ENCODE results near the gene TXN. TPM values are rescaled to one million over a fixed set of nuclear protein-coding genes. Genes with fewer than 3 reads are reported as not detected.

The TXN gene
- total RNA-seq, 2 donors from 2014 or later, result 90.5 to 92.5 TPM

DNA sequence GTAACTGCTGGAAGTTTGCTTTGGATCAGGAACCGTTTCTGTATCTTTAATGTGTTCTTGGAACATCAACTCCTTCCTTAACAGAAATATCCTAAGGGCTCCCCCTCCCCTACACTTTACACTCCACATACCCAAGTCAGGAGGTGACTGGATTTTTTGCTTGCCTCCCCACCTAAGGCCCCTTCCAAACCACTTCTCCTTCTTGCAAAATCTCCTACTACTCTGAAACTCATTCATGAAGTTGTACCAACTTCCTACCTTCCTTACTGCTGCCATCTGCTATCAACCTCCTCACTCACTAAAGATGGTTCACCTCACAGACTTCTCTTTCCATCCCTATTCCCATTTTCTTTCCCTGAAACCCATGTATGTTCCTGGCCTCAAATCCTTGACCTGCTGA is 16.1 kb downstream of the TXN start:
- peaks cover 19% of the 10 kb centered on the region for H3K36me3 ChIP-seq
- DNase-seq (ENCODE audit: low spot score), result no peak
- no peaks in the 10 kb centered on the region for H3K27me3 ChIP-seq
- no peak overlapping the region for H3K4me3 ChIP-seq
- no peaks in the 10 kb centered on the region for H3K9me3 ChIP-seq
- H3K27ac ChIP-seq, result no peak overlapping the region
- TF ChIP-seq, protein P1, sequence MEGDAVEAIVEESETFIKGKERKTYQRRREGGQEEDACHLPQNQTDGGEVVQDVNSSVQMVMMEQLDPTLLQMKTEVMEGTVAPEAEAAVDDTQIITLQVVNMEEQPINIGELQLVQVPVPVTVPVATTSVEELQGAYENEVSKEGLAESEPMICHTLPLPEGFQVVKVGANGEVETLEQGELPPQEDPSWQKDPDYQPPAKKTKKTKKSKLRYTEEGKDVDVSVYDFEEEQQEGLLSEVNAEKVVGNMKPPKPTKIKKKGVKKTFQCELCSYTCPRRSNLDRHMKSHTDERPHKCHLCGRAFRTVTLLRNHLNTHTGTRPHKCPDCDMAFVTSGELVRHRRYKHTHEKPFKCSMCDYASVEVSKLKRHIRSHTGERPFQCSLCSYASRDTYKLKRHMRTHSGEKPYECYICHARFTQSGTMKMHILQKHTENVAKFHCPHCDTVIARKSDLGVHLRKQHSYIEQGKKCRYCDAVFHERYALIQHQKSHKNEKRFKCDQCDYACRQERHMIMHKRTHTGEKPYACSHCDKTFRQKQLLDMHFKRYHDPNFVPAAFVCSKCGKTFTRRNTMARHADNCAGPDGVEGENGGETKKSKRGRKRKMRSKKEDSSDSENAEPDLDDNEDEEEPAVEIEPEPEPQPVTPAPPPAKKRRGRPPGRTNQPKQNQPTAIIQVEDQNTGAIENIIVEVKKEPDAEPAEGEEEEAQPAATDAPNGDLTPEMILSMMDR (IDR thresholded peaks at IDR 0.05), result no peak
- H3K4me1 ChIP-seq, result no peaks in the 10 kb centered on the region

DNA sequence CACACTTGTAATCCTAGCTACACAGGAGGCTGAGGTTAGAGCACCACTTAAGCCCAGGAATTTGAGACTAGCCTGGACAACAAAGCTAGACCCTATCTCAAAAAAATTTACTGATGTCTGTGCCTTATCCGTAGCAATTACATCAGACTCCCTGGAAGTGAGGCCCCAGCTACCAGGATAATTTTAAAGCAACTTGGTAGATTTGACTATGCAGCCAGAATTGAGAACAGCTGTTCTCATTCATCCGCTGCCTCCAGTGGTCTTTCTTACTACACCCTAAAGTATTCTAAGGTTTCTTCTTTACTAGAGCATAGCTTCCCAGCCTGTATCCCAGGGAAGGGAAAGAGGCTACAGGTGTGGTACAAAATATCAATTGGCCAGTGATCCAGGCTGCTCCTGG is 28.0 kb downstream of the TXN start:
- Histone ChIP-seq H3K27me3 (no peaks in the 10 kb centered on the region), H3K27ac (no peak overlapping the region), H3K4me3 (no peak overlapping the region), H3K36me3 (no peaks in the 10 kb centered on the region), H3K4me1 (no peaks in the 10 kb centered on the region), H3K9me3 (no peaks in the 10 kb centered on the region)
- TF ChIP-seq, protein P1 (IDR thresholded peaks at IDR 0.05), result no peak
- no peak for DNase-seq (ENCODE audit: low spot score)

DNA sequence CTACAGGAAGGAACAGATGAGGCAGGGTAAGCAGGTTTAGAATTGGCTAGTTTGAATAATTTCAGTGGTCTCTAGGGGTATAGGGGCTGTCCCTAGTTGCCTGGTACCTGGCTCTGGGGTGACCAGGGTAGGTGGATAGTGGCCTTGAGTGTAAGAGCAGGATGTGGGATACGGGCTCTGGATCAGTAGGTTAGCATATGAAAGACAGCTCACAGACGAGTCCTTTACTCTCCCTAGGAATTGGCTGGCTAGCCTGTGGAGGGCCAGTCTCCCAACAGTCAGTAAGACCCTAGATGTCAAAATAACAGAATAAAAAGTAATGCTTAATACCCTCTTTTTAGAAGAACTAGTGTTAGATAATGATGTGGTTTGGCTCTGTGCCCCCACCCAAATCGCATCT is 31.7 kb downstream of the TXN start:
- TF ChIP-seq, protein P1 (IDR thresholded peaks at IDR 0.05), result no peak
- no peak for DNase-seq (ENCODE audit: low spot score)
- Histone ChIP-seq H3K4me3 (no peak overlapping the region), H3K9me3 (no peaks in the 10 kb centered on the region), H3K27ac (no peak overlapping the region), H3K36me3 (no peaks in the 10 kb centered on the region), H3K27me3 (no peaks in the 10 kb centered on the region), H3K4me1 (no peaks in the 10 kb centered on the region)

DNA sequence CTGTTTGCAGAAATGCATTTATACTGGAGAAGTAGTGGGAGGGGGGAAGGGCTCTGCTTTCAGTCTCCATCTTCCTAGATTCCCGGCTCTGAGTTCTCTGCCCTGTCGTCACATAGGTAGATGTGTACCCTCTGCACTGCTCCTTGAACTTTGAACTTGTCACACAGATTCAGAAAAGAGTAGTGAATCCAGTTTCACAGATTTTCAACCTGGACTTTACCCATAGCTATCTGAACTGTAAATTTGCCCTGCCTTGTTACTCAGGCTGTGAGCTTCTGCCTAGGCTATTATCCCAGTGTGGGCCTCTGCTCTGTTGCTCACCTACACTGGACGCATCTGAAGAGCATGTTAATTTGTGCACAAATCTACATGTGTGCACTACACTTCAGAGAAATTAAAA is 35.5 kb downstream of the TXN start:
- no peak for DNase-seq (ENCODE audit: low spot score)
- H3K27ac ChIP-seq, result no peak overlapping the region
- no peaks in the 10 kb centered on the region for H3K4me1 ChIP-seq
- H3K9me3 ChIP-seq, result no peaks in the 10 kb centered on the region
- no peaks in the 10 kb centered on the region for H3K27me3 ChIP-seq
- TF ChIP-seq, protein P1 (IDR thresholded peaks at IDR 0.05), result no peak
- H3K4me3 ChIP-seq, result no peak overlapping the region
- no peaks in the 10 kb centered on the region for H3K36me3 ChIP-seq

DNA sequence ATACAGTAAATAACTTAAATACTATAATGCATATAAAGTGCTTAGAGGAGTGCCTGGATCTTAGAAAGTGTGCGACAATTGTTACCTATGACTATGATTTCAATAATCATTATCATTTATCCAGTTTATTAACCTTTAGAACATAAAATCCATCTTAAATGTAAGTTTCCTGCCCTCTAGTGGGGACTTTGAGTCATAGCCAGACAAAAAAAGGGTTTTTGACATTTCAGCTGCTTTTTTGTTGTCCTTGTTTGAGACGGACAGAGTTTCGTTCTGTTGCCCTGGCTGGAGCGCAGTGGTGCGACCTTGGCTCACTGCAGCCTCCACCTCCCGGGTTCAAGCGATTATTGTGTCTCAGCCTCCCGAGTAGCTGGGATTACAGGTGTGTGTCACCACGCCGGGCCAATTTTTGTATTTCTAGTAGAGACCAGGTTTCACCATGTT is 38.6 kb downstream of the TXN start:
- no peaks in the 10 kb centered on the region for H3K27me3 ChIP-seq
- no peaks in the 10 kb centered on the region for H3K9me3 ChIP-seq
- H3K4me3 ChIP-seq, result no peak overlapping the region
- H3K36me3 ChIP-seq, result no peaks in the 10 kb centered on the region
- DNase-seq (ENCODE audit: low spot score), result no peak
- no peak overlapping the region for H3K27ac ChIP-seq
- TF ChIP-seq, protein P1 (IDR thresholded peaks at IDR 0.05), result peak; percentile 76 to 85
- H3K4me1 ChIP-seq, result no peaks in the 10 kb centered on the region

DNA sequence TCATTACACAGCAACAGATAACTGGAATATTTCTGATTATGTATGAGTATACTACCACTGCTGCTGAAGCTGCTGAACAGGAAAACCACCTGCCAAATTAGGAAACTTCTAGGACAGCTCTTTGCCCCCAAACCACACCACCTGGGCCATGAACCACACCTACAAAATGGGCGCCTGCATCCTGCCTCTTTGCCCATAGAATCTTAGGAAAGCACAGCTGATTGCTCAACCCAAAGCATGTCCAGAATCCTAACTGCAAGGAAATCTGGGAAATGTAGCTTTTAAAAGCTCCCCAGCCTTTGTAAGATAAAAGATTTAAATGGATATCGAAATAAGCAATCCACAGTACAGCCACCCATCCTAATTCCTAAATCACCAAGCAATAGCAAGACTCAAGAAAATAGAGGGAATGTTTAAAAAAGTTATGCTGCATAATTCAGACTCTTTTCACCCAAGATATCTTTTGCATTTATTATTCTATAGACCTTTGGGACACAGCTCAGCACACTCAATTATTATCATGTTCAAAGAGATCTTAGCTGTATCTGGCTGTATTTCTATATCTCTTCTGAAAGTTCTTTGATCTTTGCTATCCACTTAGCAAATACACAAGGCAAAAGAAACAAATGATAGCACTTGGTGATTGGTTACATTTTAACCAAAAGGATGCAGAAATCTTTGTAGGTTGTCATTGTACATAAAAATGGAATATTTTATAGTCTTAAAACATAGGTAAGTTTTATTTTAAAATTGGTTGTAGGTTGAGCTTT is 41.5 kb downstream of the TXN start:
- Histone ChIP-seq H3K27ac (no peak overlapping the region), H3K4me1 (no peaks in the 10 kb centered on the region), H3K4me3 (no peak overlapping the region), H3K27me3 (no peaks in the 10 kb centered on the region), H3K9me3 (peaks cover 0 to 5% of the 10 kb centered on the region in 2 donors), H3K36me3 (no peaks in the 10 kb centered on the region)
- TF ChIP-seq, protein P1 (IDR thresholded peaks at IDR 0.05), result no peak
- DNase-seq (ENCODE audit: low spot score), result no peak

Data from right atrium auricular region (tissue), 2 donors.